Stomach (tissue), 4 donors: ENCODE results near the gene PITPNC1.

ENCODE experiments used
- CTCF ChIP-seq, 7 experiments: fragments of 450-650 bp in 4 of 7; fragments of 200-600 bp in 3 of 7; sonication (generic) in 3 of 7; IDR thresholded peaks; one replicate each; pipeline ENCODE4 v1.5.1; 2016 to 2019; ENCODE audit warnings: antibody characterized with exemption in 7 of 7, control low read depth in 2 of 7, mild to moderate bottlenecking in 1 of 7
- EP300 ChIP-seq: sonication (generic); formaldehyde crosslinking; IDR thresholded peaks from one replicate; pipeline ENCODE4 v1.6.1; 2017; ENCODE audit warnings: antibody characterized with exemption
- POLR2A ChIP-seq, 4 donors: fragments of 450-650 bp; IDR thresholded peaks; one replicate each; pipeline ENCODE4 v1.6.1; 2016; ENCODE audit warnings: antibody characterized with exemption in 4 of 4, control low read depth in 2 of 4, mild to moderate bottlenecking in 1 of 4, moderate library complexity in 1 of 4
- POLR2AphosphoS5 ChIP-seq, 3 donors: sonication (generic); formaldehyde crosslinking; IDR thresholded peaks; one replicate each; pipeline ENCODE4 v1.6.1; 2016; ENCODE audit warnings: antibody characterized with exemption in 3 of 3

GRCh38 chr17:67594115-67594880 is 217.2 kb downstream of the PITPNC1 start:
- TF ChIP-seq CTCF (IDR thresholded peaks at IDR 0.05) = no peak
- TF ChIP-seq POLR2A (IDR thresholded peaks at IDR 0.05) = no peak
- no peak for TF ChIP-seq POLR2AphosphoS5 (IDR thresholded peaks at IDR 0.05)
- no peak for TF ChIP-seq EP300
